Vagina (tissue), 2 donors: ENCODE data around the gene METTL23. TPM values are rescaled to one million over a fixed set of nuclear protein-coding genes. Genes with fewer than 3 reads are reported as not detected.

Experiments
- DNase-seq, 2 donors: peaks; one replicate each; pipeline ENCODE4 v3.0.0-alpha.2; 2017; ENCODE audit errors: extremely low spot score in 2 of 2
- H3K27ac ChIP-seq: fragments of 200-600 bp; sonication (generic); one replicate; pipeline ENCODE4 v1.5.1; 2019
- H3K27me3 ChIP-seq: fragments of 200-600 bp; sonication (generic); one replicate; pipeline ENCODE4 v1.5.1; 2019
- H3K36me3 ChIP-seq, 2 donors: fragments of 200-600 bp; sonication (generic); one replicate each; pipeline ENCODE4 v1.5.1; 2017 to 2019
- H3K4me1 ChIP-seq: fragments of 200-600 bp; sonication (generic); one replicate; pipeline ENCODE4 v1.5.1; 2019
- H3K4me3 ChIP-seq, 2 donors: fragments of 200-600 bp; sonication (generic); 1 replicate in 1 of 2; 2 replicates in 1 of 2; pipeline ENCODE4 v1.5.1; 2016 to 2019
- H3K9me3 ChIP-seq: fragments of 200-600 bp; sonication (generic); one replicate; pipeline ENCODE4 v1.5.1; 2019
- CTCF ChIP-seq, 3 experiments: fragments of 450-650 bp in 2 of 3; fragments of 200-600 bp in 1 of 3; sonication (generic) in 1 of 3; IDR thresholded peaks; one replicate each; pipeline ENCODE4 v1.5.1; 2017 to 2019; ENCODE audit warnings: antibody characterized with exemption in 3 of 3, mild to moderate bottlenecking in 2 of 3, moderate library complexity in 2 of 3
- POLR2A ChIP-seq, 2 donors: fragments of 450-650 bp; IDR thresholded peaks; one replicate each; pipeline ENCODE4 v1.6.1; 2017; ENCODE audit warnings: antibody characterized with exemption in 2 of 2, mild to moderate bottlenecking in 2 of 2, moderate library complexity in 2 of 2
- POLR2AphosphoS5 ChIP-seq, 2 donors: sonication (generic); formaldehyde crosslinking; IDR thresholded peaks; one replicate each; pipeline ENCODE4 v1.9.0; 2017; ENCODE audit warnings: antibody characterized with exemption in 2 of 2, mild to moderate bottlenecking in 2 of 2, low read depth in 1 of 2; ENCODE audit not compliant: insufficient read depth in 1 of 2
- intact Hi-C: fragments of 100-400 bp; cut with DNase I; formaldehyde crosslinking; loops from one replicate; pipeline ENCODE4 v1.15.1; 2023
- total RNA-seq: library from RNA; depleted of rRNA; stranded (reverse); fragments of >200 nt; gene quantifications from one replicate; pipeline ENCODE4 v1.2.3, GENCODE V29; 2016

METTL23 gene
- total RNA-seq, 1 donor from 2014 or later = 20.9 TPM

GRCh38 chr17:76753061-76753961, 26.7 kb downstream of the METTL23 start:
- intact Hi-C loops = no loop called here
- Histone ChIP-seq H3K9me3 (no peaks in the 10 kb centered on the region), H3K27me3 (no peaks in the 10 kb centered on the region), H3K27ac (no peak overlapping the region), H3K36me3 (peaks cover 0 to 11% of the 10 kb centered on the region in 2 donors), H3K4me1 (no peaks in the 10 kb centered on the region), H3K4me3 (no peak overlapping the region)
- TF ChIP-seq POLR2AphosphoS5 (IDR thresholded peaks at IDR 0.05; ENCODE audit: insufficient read depth in 1 of 2, low read depth in 1 of 2) = no peak
- no peak for DNase-seq

- no peak overlapping the region for H3K4me3 ChIP-seq
- no peak for TF ChIP-seq POLR2A (IDR thresholded peaks at IDR 0.05)
- no peak for DNase-seq
- H3K9me3 ChIP-seq = no peaks in the 10 kb centered on the region
- intact Hi-C loops = no loop called here
- peaks cover 0 to 8% of the 10 kb centered on the region in 2 donors for H3K36me3 ChIP-seq
- no peak overlapping the region for H3K27ac ChIP-seq
- no peaks in the 10 kb centered on the region for H3K27me3 ChIP-seq
- no peaks in the 10 kb centered on the region for H3K4me1 ChIP-seq
Observed at GRCh38 chr17:76755285-76755684, 28.6 kb downstream of the METTL23 start.

- intact Hi-C loops = no loop called here
- TF ChIP-seq CTCF (IDR thresholded peaks at IDR 0.05) = no peak
- TF ChIP-seq POLR2AphosphoS5 (IDR thresholded peaks at IDR 0.05; ENCODE audit: insufficient read depth in 1 of 2, low read depth in 1 of 2) = no peak
- TF ChIP-seq POLR2A (IDR thresholded peaks at IDR 0.05) = no peak
- H3K36me3 ChIP-seq = peaks cover 0 to 12% of the 10 kb centered on the region in 2 donors
Observed at GRCh38 chr17:76757256-76757655, 30.6 kb downstream of the METTL23 start.

GRCh38 chr17:76758570-76758969, 31.9 kb downstream of the METTL23 start:
- DNase-seq = no peak
- Histone ChIP-seq H3K4me1 (no peaks in the 10 kb centered on the region), H3K4me3 (no peak overlapping the region), H3K9me3 (no peaks in the 10 kb centered on the region), H3K36me3 (peaks cover 0 to 12% of the 10 kb centered on the region in 2 donors), H3K27me3 (no peaks in the 10 kb centered on the region), H3K27ac (no peak overlapping the region)
- TF ChIP-seq POLR2A (IDR thresholded peaks at IDR 0.05) (no peak), POLR2AphosphoS5 (IDR thresholded peaks at IDR 0.05; ENCODE audit: insufficient read depth in 1 of 2, low read depth in 1 of 2) (no peak), CTCF (IDR thresholded peaks at IDR 0.05) (no peak)
- intact Hi-C loops = no loop called here

More at GRCh38 chr17:76757256-76757655, 30.6 kb downstream of the METTL23 start:
- no peaks in the 10 kb centered on the region for H3K27me3 ChIP-seq
- H3K4me3 ChIP-seq = no peak overlapping the region
- H3K27ac ChIP-seq = no peak overlapping the region
- no peaks in the 10 kb centered on the region for H3K4me1 ChIP-seq
- DNase-seq = no peak
- no peaks in the 10 kb centered on the region for H3K9me3 ChIP-seq

GRCh38 chr17:76772842-76773525, 46.3 kb downstream of the METTL23 start:
- intact Hi-C loops = no loop called here
- H3K4me1 ChIP-seq = peaks cover 10% of the 10 kb centered on the region
- H3K9me3 ChIP-seq = no peaks in the 10 kb centered on the region
- H3K4me3 ChIP-seq = no peak overlapping the region
- TF ChIP-seq CTCF (IDR thresholded peaks at IDR 0.05) (no peak), POLR2AphosphoS5 (IDR thresholded peaks at IDR 0.05; ENCODE audit: insufficient read depth in 1 of 2, low read depth in 1 of 2) (peak in 1 of 2 donors; percentile 70), POLR2A (IDR thresholded peaks at IDR 0.05) (no peak)
- peaks cover 0 to 57% of the 10 kb centered on the region in 2 donors for H3K36me3 ChIP-seq
- DNase-seq = no peak
- H3K27me3 ChIP-seq = no peaks in the 10 kb centered on the region
- H3K27ac ChIP-seq = peak overlapping the region; percentile 20
